ENCODE measurements around the gene FRS3. TPM values are rescaled to one million over a fixed set of nuclear protein-coding genes. Genes with fewer than 3 reads are reported as not detected.

The FRS3 gene
- total and polyA plus RNA-seq, 2 donors = 1.7 to 5.0 TPM

- H3K4me3 ChIP-seq (ENCODE audit: low read length in 2 of 2) = no peak overlapping the region
- WGBS = 96% methylated on average over 20 of the region's 20 CpGs
- no peak for DNase-seq (ENCODE audit: low read depth in 6 of 9, low spot score in 9 of 9)
- no peaks in the 10 kb centered on the region for H3K4me1 ChIP-seq (ENCODE audit: control insufficient read depth in 2 of 2, insufficient read depth in 2 of 2, low read length in 2 of 2)
- no peaks in the 10 kb centered on the region for H3K36me3 ChIP-seq (ENCODE audit: control insufficient read depth in 2 of 2, insufficient read depth in 2 of 2, low read length in 1 of 2)
- H3K9me3 ChIP-seq (ENCODE audit: control insufficient read depth in 2 of 2, insufficient read depth in 1 of 2, low read length in 1 of 2) = no peaks in the 10 kb centered on the region
- no peaks in the 10 kb centered on the region for H3K27me3 ChIP-seq (ENCODE audit: control insufficient read depth in 2 of 2, insufficient read depth in 1 of 2, low read length in 1 of 2)
- no peak overlapping the region for H3K27ac ChIP-seq (ENCODE audit: low read depth in 1 of 2, low read length in 1 of 2)
These were observed 37.8 kb downstream of the FRS3 start for GRCh38 chr6:41741625-41742490.

GRCh38 chr6:41740366-41741162 is 39.1 kb downstream of the FRS3 start:
- H3K9me3 ChIP-seq (ENCODE audit: control insufficient read depth in 2 of 2, insufficient read depth in 1 of 2, low read length in 1 of 2) = no peaks in the 10 kb centered on the region
- H3K4me3 ChIP-seq (ENCODE audit: low read length in 2 of 2) = no peak overlapping the region
- DNase-seq (ENCODE audit: low read depth in 6 of 9, low spot score in 9 of 9) = no peak
- H3K4me1 ChIP-seq (ENCODE audit: control insufficient read depth in 2 of 2, insufficient read depth in 2 of 2, low read length in 2 of 2) = peaks cover 4 to 5% of the 10 kb centered on the region in 2 donors
- WGBS = 92% methylated on average over 13 of the region's 13 CpGs
- no peaks in the 10 kb centered on the region for H3K27me3 ChIP-seq (ENCODE audit: control insufficient read depth in 2 of 2, insufficient read depth in 1 of 2, low read length in 1 of 2)
- no peaks in the 10 kb centered on the region for H3K36me3 ChIP-seq (ENCODE audit: control insufficient read depth in 2 of 2, insufficient read depth in 2 of 2, low read length in 1 of 2)
- H3K27ac ChIP-seq (ENCODE audit: low read depth in 1 of 2, low read length in 1 of 2) = no peak overlapping the region

- Histone ChIP-seq H3K4me1 (ENCODE audit: control insufficient read depth in 2 of 2, insufficient read depth in 2 of 2, low read length in 2 of 2) (peaks cover 7 to 10% of the 10 kb centered on the region in 2 donors), H3K36me3 (ENCODE audit: control insufficient read depth in 2 of 2, insufficient read depth in 2 of 2, low read length in 1 of 2) (no peaks in the 10 kb centered on the region), H3K27me3 (ENCODE audit: control insufficient read depth in 2 of 2, insufficient read depth in 1 of 2, low read length in 1 of 2) (peaks cover 0 to 8% of the 10 kb centered on the region in 2 donors), H3K9me3 (ENCODE audit: control insufficient read depth in 2 of 2, insufficient read depth in 1 of 2, low read length in 1 of 2) (no peaks in the 10 kb centered on the region), H3K4me3 (ENCODE audit: low read length in 2 of 2) (no peak overlapping the region), H3K27ac (ENCODE audit: low read depth in 1 of 2, low read length in 1 of 2) (no peak overlapping the region)
- WGBS = 98% methylated on average over 4 of the region's 4 CpGs
- no peak for DNase-seq (ENCODE audit: low read depth in 6 of 9, low spot score in 9 of 9)
These were observed 40.7 kb downstream of the FRS3 start for GRCh38 chr6:41739041-41739440.

GRCh38 chr6:41737591-41738130 is 42.0 kb downstream of the FRS3 start:
- no peak overlapping the region for H3K4me3 ChIP-seq (ENCODE audit: low read length in 2 of 2)

DNA sequence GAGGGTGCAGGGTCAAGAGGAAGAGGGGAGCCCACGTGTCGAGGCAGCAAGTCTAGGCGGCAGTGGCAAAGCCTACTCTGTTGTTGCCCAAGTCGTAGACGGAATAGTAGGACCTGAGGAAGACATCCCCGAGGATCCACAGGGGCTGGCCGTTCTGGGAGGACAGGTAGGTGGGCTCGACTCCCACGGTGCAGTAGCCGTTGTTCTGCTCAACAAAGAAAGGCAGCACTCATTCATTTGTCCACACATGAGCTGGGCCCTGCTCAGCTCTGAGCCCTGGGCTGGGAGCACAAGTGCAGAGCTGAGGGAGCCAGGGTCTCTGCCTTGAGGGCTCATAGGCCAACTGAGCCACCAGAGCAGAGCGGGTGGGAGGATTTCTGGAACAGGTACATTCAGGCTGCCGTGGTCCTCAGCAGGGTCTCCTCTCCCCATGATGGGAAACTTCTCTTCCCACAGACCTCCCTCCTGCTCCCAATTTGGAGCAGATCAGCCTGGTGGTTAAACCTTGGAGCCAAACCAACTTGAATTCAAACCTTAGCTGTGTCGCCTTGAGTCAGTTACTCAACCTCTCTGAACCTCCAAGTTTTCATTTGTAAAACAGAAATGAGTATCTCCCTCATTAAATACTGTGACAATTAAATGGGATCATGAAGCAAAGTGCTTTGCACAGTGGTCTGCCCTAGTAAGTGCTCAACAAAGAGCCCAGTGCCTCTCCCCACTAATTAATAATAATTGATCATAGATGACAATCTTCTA is 42.7 kb downstream of the FRS3 start:
- H3K4me3 ChIP-seq (ENCODE audit: low read length in 2 of 2) = no peak overlapping the region
- no peak for DNase-seq (ENCODE audit: low read depth in 6 of 9, low spot score in 9 of 9)
- 98% methylated on average over 13 of the region's 13 CpGs for WGBS

More at GRCh38 chr6:41737591-41738130, 42.0 kb downstream of the FRS3 start:
- no peak overlapping the region for H3K27ac ChIP-seq (ENCODE audit: low read depth in 1 of 2, low read length in 1 of 2)
- DNase-seq (ENCODE audit: low read depth in 6 of 9, low spot score in 9 of 9) = no peak
- H3K36me3 ChIP-seq (ENCODE audit: control insufficient read depth in 2 of 2, insufficient read depth in 2 of 2, low read length in 1 of 2) = no peaks in the 10 kb centered on the region
- 96% methylated on average over 6 of the region's 6 CpGs for WGBS
- H3K9me3 ChIP-seq (ENCODE audit: control insufficient read depth in 2 of 2, insufficient read depth in 1 of 2, low read length in 1 of 2) = peaks cover 0 to 5% of the 10 kb centered on the region in 2 donors
- H3K27me3 ChIP-seq (ENCODE audit: control insufficient read depth in 2 of 2, insufficient read depth in 1 of 2, low read length in 1 of 2) = peaks cover 0 to 22% of the 10 kb centered on the region in 2 donors
- H3K4me1 ChIP-seq (ENCODE audit: control insufficient read depth in 2 of 2, insufficient read depth in 2 of 2, low read length in 2 of 2) = peaks cover 7 to 24% of the 10 kb centered on the region in 2 donors

DNA sequence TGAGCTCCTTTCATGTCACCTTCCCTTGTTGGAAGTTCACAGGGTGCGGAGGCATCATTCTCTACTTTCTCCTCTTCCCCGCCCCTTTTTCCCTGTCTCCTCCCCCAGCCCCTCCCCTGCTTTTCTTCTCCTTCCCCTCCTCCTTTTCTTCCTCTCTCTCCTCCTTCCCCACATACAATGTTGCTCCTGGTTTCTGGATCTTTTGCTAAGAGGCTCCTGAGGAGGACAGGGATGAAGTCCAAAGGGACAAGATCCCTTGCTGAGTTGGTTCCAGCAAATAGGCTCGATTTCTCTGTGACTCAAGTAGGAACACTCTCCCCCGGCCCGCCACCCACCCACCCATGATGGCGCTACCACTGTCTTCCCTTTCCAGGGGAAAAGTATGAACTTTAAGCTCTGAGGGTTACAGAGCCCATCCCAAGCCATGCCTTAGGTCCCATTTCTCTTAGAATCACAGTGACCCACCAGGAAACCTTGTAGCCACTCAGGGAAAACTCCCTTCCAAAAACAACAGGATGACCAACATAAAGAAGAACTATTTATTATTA is 43.4 kb downstream of the FRS3 start:
- Histone ChIP-seq H3K36me3 (ENCODE audit: control insufficient read depth in 2 of 2, insufficient read depth in 2 of 2, low read length in 1 of 2) (no peaks in the 10 kb centered on the region), H3K4me3 (ENCODE audit: low read length in 2 of 2) (no peak overlapping the region), H3K9me3 (ENCODE audit: control insufficient read depth in 2 of 2, insufficient read depth in 1 of 2, low read length in 1 of 2) (peaks cover 0 to 5% of the 10 kb centered on the region in 2 donors), H3K27ac (ENCODE audit: low read depth in 1 of 2, low read length in 1 of 2) (no peak overlapping the region), H3K27me3 (ENCODE audit: control insufficient read depth in 2 of 2, insufficient read depth in 1 of 2, low read length in 1 of 2) (peaks cover 0 to 25% of the 10 kb centered on the region in 2 donors), H3K4me1 (ENCODE audit: control insufficient read depth in 2 of 2, insufficient read depth in 2 of 2, low read length in 2 of 2) (peaks cover 7 to 27% of the 10 kb centered on the region in 2 donors)
- WGBS = 92% methylated on average over 6 of the region's 6 CpGs
- DNase-seq (ENCODE audit: low read depth in 6 of 9, low spot score in 9 of 9) = no peak

More for the DNA sequence above, 42.7 kb downstream of the FRS3 start:
- H3K9me3 ChIP-seq (ENCODE audit: control insufficient read depth in 2 of 2, insufficient read depth in 1 of 2, low read length in 1 of 2) = peaks cover 0 to 5% of the 10 kb centered on the region in 2 donors
- peaks cover 0 to 25% of the 10 kb centered on the region in 2 donors for H3K27me3 ChIP-seq (ENCODE audit: control insufficient read depth in 2 of 2, insufficient read depth in 1 of 2, low read length in 1 of 2)
- peaks cover 7 to 27% of the 10 kb centered on the region in 2 donors for H3K4me1 ChIP-seq (ENCODE audit: control insufficient read depth in 2 of 2, insufficient read depth in 2 of 2, low read length in 2 of 2)
- H3K36me3 ChIP-seq (ENCODE audit: control insufficient read depth in 2 of 2, insufficient read depth in 2 of 2, low read length in 1 of 2) = no peaks in the 10 kb centered on the region
- no peak overlapping the region for H3K27ac ChIP-seq (ENCODE audit: low read depth in 1 of 2, low read length in 1 of 2)

DNA sequence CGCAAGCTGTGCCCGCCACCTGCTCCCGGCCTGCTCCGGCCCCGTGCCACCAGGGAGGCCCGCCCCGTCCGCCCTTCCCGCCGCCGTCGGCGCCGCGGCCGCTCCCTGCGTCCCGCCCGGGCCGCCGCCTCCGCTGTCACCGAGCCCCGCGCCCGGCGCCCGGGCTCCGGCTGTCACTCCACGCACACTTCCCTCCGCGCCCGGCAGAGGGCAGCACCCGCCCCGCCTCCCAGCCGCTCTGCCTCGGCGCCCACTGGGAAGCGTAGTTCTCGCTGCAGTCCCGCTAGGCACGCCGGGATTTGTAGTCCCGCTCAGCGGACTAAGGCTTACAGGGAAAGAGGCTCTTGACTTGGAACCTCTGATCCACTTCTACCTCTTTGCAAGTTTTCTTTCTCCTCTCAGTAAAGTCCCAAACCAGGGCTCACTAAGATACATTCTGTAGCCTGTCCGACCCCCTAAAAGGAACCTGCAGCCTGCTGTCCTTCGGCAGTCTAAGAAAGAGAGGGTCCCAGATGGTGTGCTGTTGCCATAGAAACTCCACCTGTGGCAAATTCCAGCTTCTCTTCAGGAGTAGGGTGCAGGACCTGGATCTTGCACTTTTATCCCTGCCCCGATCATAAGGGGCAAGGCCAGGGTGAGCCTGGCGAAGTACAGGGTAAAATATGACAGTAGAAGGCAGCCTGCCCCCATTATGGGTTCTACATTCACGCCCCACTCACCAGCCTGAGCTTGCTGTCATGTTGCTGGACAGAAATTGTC is 44.1 kb downstream of the FRS3 start, which contains the start of gene TFEB:
Gene TFEB, minus strand, starts transcription at position 182 of the 759 bp plus-strand sequence. CDS start 44,395 bp downstream, outside the sequence.
- Histone ChIP-seq H3K4me3 (ENCODE audit: low read length in 2 of 2) (peak within 1 kb of the TSS; percentile 55 to 82), H3K4me1 (ENCODE audit: control insufficient read depth in 2 of 2, insufficient read depth in 2 of 2, low read length in 2 of 2) (peaks cover 7 to 28% of the 10 kb centered on the region in 2 donors), H3K9me3 (ENCODE audit: control insufficient read depth in 2 of 2, insufficient read depth in 1 of 2, low read length in 1 of 2) (peaks cover 0 to 5% of the 10 kb centered on the region in 2 donors), H3K36me3 (ENCODE audit: control insufficient read depth in 2 of 2, insufficient read depth in 2 of 2, low read length in 1 of 2) (no peaks in the 10 kb centered on the region), H3K27ac (ENCODE audit: low read depth in 1 of 2, low read length in 1 of 2) (peak within 1 kb of the TSS; percentile 51 to 84), H3K27me3 (ENCODE audit: control insufficient read depth in 2 of 2, insufficient read depth in 1 of 2, low read length in 1 of 2) (peaks cover 0 to 25% of the 10 kb centered on the region in 2 donors)
- DNase-seq (ENCODE audit: low read depth in 6 of 9, low spot score in 9 of 9) = peak; percentile 76 to 94 (median 88)
- WGBS = 8% methylated on average over 50 of the region's 50 CpGs
